H1 (cell line): ENCODE data around the gene PLLP. TPM values are rescaled to one million over a fixed set of nuclear protein-coding genes. Genes with fewer than 3 reads are reported as not detected.

Source experiments
- CTCF ChIA-PET: fragments of 300-600 bp; sonication (Branson Sonifier 250); formaldehyde crosslinking; loops from one replicate; lab custom pipeline; 2021; ENCODE audit not compliant: partially characterized antibody; lab: Charles Lee
- POLR2A ChIA-PET: fragments of 300-600 bp; sonication (Branson Sonifier 250); formaldehyde crosslinking; loops from one replicate; lab custom pipeline; 2021; ENCODE audit warnings: inconsistent platforms; ENCODE audit not compliant: partially characterized antibody; lab: Charles Lee
- DNase-seq, 2 experiments: peaks; one replicate each; pipeline versions ENCODE4 v3.0.0 to v3.0.0-alpha.2; 2010 to 2022; ENCODE audit warnings: low spot score in 2 of 2, low read depth in 1 of 2, mixed read lengths in 1 of 2
- FAIRE-seq: peaks from 2 replicates; lab custom pipeline; 2011; peaks lifted over from hg19 to GRCh38; lab: Jason Lieb, UNC
- H2AFZ ChIP-seq: 2 replicates; pipeline ENCODE4 v1.8.1; 2012; ENCODE audit warnings: low read length, inconsistent platforms
- H2AK5ac ChIP-seq: 2 replicates; pipeline ENCODE4 v1.6.1; 2013; ENCODE audit warnings: low read depth, low read length
- H2BK120ac ChIP-seq: replicated peaks from 2 replicates; pipeline ENCODE3; 2013; ENCODE audit warnings: low read depth, low read length, inconsistent platforms
- H2BK12ac ChIP-seq: 2 replicates; pipeline ENCODE4 v1.6.1; 2013; ENCODE audit warnings: low read depth, low read length
- H2BK15ac ChIP-seq: 2 replicates; pipeline ENCODE4 v1.6.1; 2013; ENCODE audit warnings: low read length
- H2BK20ac ChIP-seq: 2 replicates; pipeline ENCODE4 v1.6.1; 2013; ENCODE audit warnings: low read length
- H2BK5ac ChIP-seq: 2 replicates; pipeline ENCODE4 v1.6.1; 2013; ENCODE audit warnings: low read depth, low read length
- H3K14ac ChIP-seq: 2 replicates; pipeline ENCODE4 v1.6.1; 2013; ENCODE audit warnings: inconsistent platforms; ENCODE audit not compliant: insufficient read length
- H3K18ac ChIP-seq: 2 replicates; pipeline ENCODE4 v1.6.1; 2013; ENCODE audit warnings: low read length; ENCODE audit errors: extremely low read depth
- H3K23ac ChIP-seq: 2 replicates; pipeline ENCODE4 v1.6.1; 2013; ENCODE audit warnings: inconsistent platforms; ENCODE audit not compliant: insufficient read length
- H3K23me2 ChIP-seq: 2 replicates; pipeline ENCODE4 v1.6.1; 2013; ENCODE audit warnings: low read depth, low read length
- H3K27ac ChIP-seq: 2 replicates; pipeline ENCODE4 v1.6.1; 2011; ENCODE audit warnings: low read depth, low read length, inconsistent platforms
- H3K27me3 ChIP-seq, 4 experiments: replicated peaks in 1 of 4; 1 replicate in 1 of 4; 2 replicates in 3 of 4; pipeline versions ENCODE4 v1.6.1 to v1.8.1; 2011 to 2013; ENCODE audit warnings: low read length in 3 of 4, mild to moderate bottlenecking in 3 of 4, inconsistent platforms in 2 of 4, mixed read lengths in 2 of 4, moderate library complexity in 1 of 4; ENCODE audit not compliant: control insufficient read depth in 3 of 4, insufficient read depth in 3 of 4; ENCODE audit errors: extremely low read depth in 1 of 4
- H3K36me3 ChIP-seq, 4 experiments: 2 replicates each; pipeline versions ENCODE4 v1.6.1 to v1.8.1; 2011 to 2013; ENCODE audit warnings: mild to moderate bottlenecking in 4 of 4, low read length in 3 of 4, moderate library complexity in 2 of 4, control low read depth in 1 of 4, inconsistent platforms in 1 of 4; ENCODE audit not compliant: insufficient read depth in 4 of 4, control insufficient read depth in 2 of 4
- H3K4ac ChIP-seq: replicated peaks from 2 replicates; pipeline ENCODE3; 2013; ENCODE audit warnings: low read length, low read depth, mixed read lengths, inconsistent platforms; ENCODE audit not compliant: insufficient read length
- H3K4me1 ChIP-seq, 4 experiments: replicated peaks in 1 of 4; 1 replicate in 1 of 4; 2 replicates in 3 of 4; pipeline versions ENCODE4 v1.6.1 to v1.8.1; 2011 to 2013; ENCODE audit warnings: low read length in 3 of 4, inconsistent platforms in 2 of 4, mixed read lengths in 1 of 4; ENCODE audit not compliant: insufficient read depth in 4 of 4, control insufficient read depth in 3 of 4
- H3K4me2 ChIP-seq, 2 experiments: 2 replicates each; pipeline versions ENCODE4 v1.6.1 to v1.8.1; 2011 to 2013; ENCODE audit warnings: low read depth in 2 of 2, low read length in 2 of 2, control low read depth in 1 of 2, inconsistent platforms in 1 of 2, mild to moderate bottlenecking in 1 of 2; ENCODE audit not compliant: insufficient read depth in 1 of 2
- H3K4me3 ChIP-seq, 4 experiments: fragments of 200-600, 300-600 bp in 1 of 4; sonication (generic), shearing (Covaris generic), sonication (Bioruptor Twin) in 1 of 4; 2 replicates each; pipeline versions ENCODE4 v1.5.1 to v1.8.1; 2011 to 2016; ENCODE audit warnings: low read length in 4 of 4, low read depth in 3 of 4, control low read depth in 2 of 4, inconsistent platforms in 2 of 4, mild to moderate bottlenecking in 2 of 4, mixed read lengths in 1 of 4, moderate library complexity in 1 of 4; ENCODE audit not compliant: insufficient read depth in 2 of 4; ENCODE audit errors: extremely low read depth in 1 of 4
- H3K56ac ChIP-seq: replicated peaks from 2 replicates; pipeline ENCODE3; 2013; ENCODE audit warnings: low read depth, mild to moderate bottlenecking, mixed read lengths, low read length, inconsistent platforms; ENCODE audit not compliant: insufficient read length
- H3K79me1 ChIP-seq: 2 replicates; pipeline ENCODE4 v1.6.1; 2013; ENCODE audit warnings: low read depth, low read length, control low read depth
- H3K79me2 ChIP-seq, 2 experiments: 2 replicates each; pipeline versions ENCODE4 v1.6.1 to v1.8.1; 2012 to 2013; ENCODE audit warnings: low read length in 2 of 2, mild to moderate bottlenecking in 2 of 2, inconsistent platforms in 1 of 2; ENCODE audit not compliant: insufficient read depth in 2 of 2, control insufficient read depth in 1 of 2
- H3K9ac ChIP-seq, 4 experiments: replicated peaks in 1 of 4; 1 replicate in 1 of 4; 2 replicates in 3 of 4; pipeline versions ENCODE4 v1.6.1 to v1.8.1; 2011 to 2013; ENCODE audit warnings: low read depth in 3 of 4, low read length in 3 of 4, control low read depth in 2 of 4, mild to moderate bottlenecking in 2 of 4, moderate library complexity in 2 of 4, inconsistent platforms in 1 of 4; ENCODE audit errors: extremely low read depth in 1 of 4
- H3K9me3 ChIP-seq, 2 experiments: 2 replicates each; pipeline versions ENCODE4 v1.6.1 to v1.8.1; 2012 to 2013; ENCODE audit warnings: mild to moderate bottlenecking in 2 of 2, moderate library complexity in 2 of 2, control low read depth in 1 of 2, inconsistent platforms in 1 of 2, low read depth in 1 of 2, low read length in 1 of 2, mixed read lengths in 1 of 2; ENCODE audit not compliant: insufficient read depth in 2 of 2
- H4K20me1 ChIP-seq, 2 experiments: replicated peaks in 1 of 2; 2 replicates each; pipeline versions ENCODE3 to v1.8.1; 2011 to 2013; ENCODE audit warnings: inconsistent platforms in 2 of 2, low read length in 2 of 2, mild to moderate bottlenecking in 1 of 2; ENCODE audit not compliant: insufficient read depth in 2 of 2, control insufficient read depth in 1 of 2
- H4K5ac ChIP-seq: 2 replicates; pipeline ENCODE4 v1.6.1; 2013; ENCODE audit warnings: low read length, low read depth, mixed read lengths, inconsistent platforms; ENCODE audit not compliant: insufficient read length
- H4K8ac ChIP-seq: 2 replicates; pipeline ENCODE4 v1.8.0; 2013; ENCODE audit warnings: mild to moderate bottlenecking, moderate library complexity, low read length, inconsistent platforms; ENCODE audit not compliant: insufficient read depth; ENCODE audit errors: extremely low read depth
- H4K91ac ChIP-seq: replicated peaks from 2 replicates; pipeline ENCODE3; 2013; ENCODE audit warnings: low read length, mixed read lengths, inconsistent platforms; ENCODE audit not compliant: insufficient read length
- BCL11A ChIP-seq, 2 experiments: IDR thresholded peaks; one replicate each; pipeline ENCODE4 v1.6.1; 2011; ENCODE audit warnings: low read depth in 2 of 2, low read length in 2 of 2, mild to moderate bottlenecking in 2 of 2
- CBX5 ChIP-seq: fragments of 300-800, 300-1000 bp; sonication (generic); IDR thresholded peaks from 2 replicates; pipeline ENCODE4 v1.7.1; 2016; ENCODE audit warnings: antibody characterized with exemption, low read length, low read depth
- HDAC2 ChIP-seq, 2 experiments: fragments of 300-600 bp in 1 of 2; sonication (generic) in 1 of 2; IDR thresholded peaks; 2 replicates each; pipeline ENCODE4 v1.6.1; 2011 to 2012; ENCODE audit warnings: low read depth in 2 of 2, low read length in 2 of 2, mild to moderate bottlenecking in 2 of 2, moderate library complexity in 2 of 2, borderline replicate concordance in 1 of 2, inconsistent platforms in 1 of 2
- HDAC6 ChIP-seq: IDR thresholded peaks from one replicate; pipeline ENCODE4 v1.7.1; 2012; ENCODE audit warnings: low read depth, mild to moderate bottlenecking, inconsistent platforms, low read length, moderate library complexity
- NANOG ChIP-seq: IDR thresholded peaks from 2 replicates; pipeline ENCODE4 v1.6.1; 2011; ENCODE audit warnings: low read length, low read depth, mild to moderate bottlenecking, inconsistent platforms; ENCODE audit not compliant: insufficient read depth, poor library complexity, severe bottlenecking
- POLR2AphosphoS5 ChIP-seq: IDR thresholded peaks from 2 replicates; pipeline ENCODE4 v1.6.1; 2011; ENCODE audit warnings: low read depth, low read length
- RXRA ChIP-seq: IDR thresholded peaks from 2 replicates; pipeline ENCODE4 v1.6.1; 2011; ENCODE audit warnings: low read depth, mild to moderate bottlenecking, low read length, moderate library complexity; ENCODE audit not compliant: insufficient read depth
- SIN3A ChIP-seq, 2 experiments: IDR thresholded peaks in 1 of 2; conservative IDR thresholded peaks in 1 of 2; 2 replicates each; pipeline ENCODE4 v1.6.1; 2011 to 2012; ENCODE audit warnings: low read length in 2 of 2, improper control_type of control experiment in 1 of 2, low read depth in 1 of 2, mild to moderate bottlenecking in 1 of 2
- WGBS, 2 experiments: shearing (Covaris generic) in 1 of 2; methylation state at CpG; one replicate each; pipeline versions ENCODE4 v1.1.6 to v1.1.7; 2013 to 2015; ENCODE audit warnings: low lambda C conversion rate in 2 of 2, mixed read lengths in 2 of 2, inconsistent platforms in 1 of 2, low coverage in 1 of 2, missing lambda C conversion rate in 1 of 2; ENCODE audit not compliant: insufficient replicate concordance in 2 of 2, insufficient coverage in 1 of 2, insufficient read length in 1 of 2; ENCODE audit errors: extremely low coverage in 1 of 2, missing lambda C conversion rate in 1 of 2; 5-methylcytosine and 5-hydroxymethylcytosine counted together
- polyA plus RNA-seq, 7 experiments: library from polyadenylated mRNA; depleted of rRNA in 3 of 7; stranded (reverse) in 5 of 7; unstranded in 2 of 7; fragments of >200 nt in 5 of 7; fragments of 200-250 nt in 2 of 7; gene quantifications; 1 replicate in 5 of 7; 2 replicates in 1 of 7; 4 replicates in 1 of 7; pipeline versions ENCODE4 v1.2.1 to v1.2.3, GENCODE V29; 2011 to 2013; ENCODE audit warnings: missing spikeins in 2 of 7, mixed read lengths in 2 of 7
- total RNA-seq: library from RNA; stranded (reverse); fragmentation: NEBNext Ultra II Directional; extraction: Animal tissue kit (Norgen Biotek cat#: 25700); gene quantifications from 2 replicates; pipeline ENCODE4 v1.2.1, GENCODE V29; 2021

PLLP gene
- total and polyA plus RNA-seq, 2 of the 8 experiments (the other 6 are each of a cell fraction or from before 2014, with no cell fraction given): 2.9 to 10.6 TPM

DNA sequence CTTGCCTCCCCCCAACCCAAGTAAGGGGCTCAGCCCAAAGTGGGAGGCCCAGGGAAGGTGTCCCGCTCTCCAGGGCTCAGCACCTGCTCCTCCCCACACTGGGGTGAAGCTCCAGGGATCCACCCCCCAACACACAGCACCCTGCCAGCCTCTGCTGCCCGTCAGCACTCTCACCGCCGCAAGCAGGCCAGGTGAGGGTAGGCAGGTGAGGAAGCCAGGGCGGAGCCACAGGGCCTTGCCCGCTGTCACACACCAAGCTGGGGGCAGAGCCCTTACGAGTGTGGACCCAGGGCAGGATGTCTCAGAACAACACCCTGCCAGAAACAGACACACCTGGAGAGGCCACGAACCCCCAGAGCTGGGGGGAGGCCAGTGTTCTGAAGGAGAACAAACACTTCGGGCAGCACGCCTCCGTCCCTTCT lies 19.5 kb downstream of the PLLP start:
- H2BK5ac ChIP-seq: no peak overlapping the region
- H2BK120ac ChIP-seq: no peak overlapping the region
- H2AK5ac ChIP-seq: 0 out of 2 replicates have a peak overlapping the region, but pooled peaks have one; percentile 24
- H3K79me2 ChIP-seq: no peaks in the 10 kb centered on the region
- H3K4me2 ChIP-seq: no peak overlapping the region
- H3K27me3 ChIP-seq: no peaks in the 10 kb centered on the region
- no peak overlapping the region for H2BK20ac ChIP-seq
- no peak overlapping the region for H2BK15ac ChIP-seq
- H3K36me3 ChIP-seq: no peaks in the 10 kb centered on the region
- 0 out of 2 replicates have a peak, but pooled peaks cover 2% of the 10 kb centered on the region for H3K23me2 ChIP-seq
- H2BK12ac ChIP-seq: peak overlapping the region; percentile 60; the same call in 1 of the 2 replicates
- H3K79me1 ChIP-seq: no peaks in the 10 kb centered on the region
- no peak for TF ChIP-seq NANOG
- no peak for TF ChIP-seq POLR2AphosphoS5
- TF ChIP-seq HDAC6: no peak
- no peak for TF ChIP-seq SIN3A (conservative IDR thresholded peaks at IDR 0.05 in 1 of 2, IDR thresholded peaks at IDR 0.05 in 1 of 2; ENCODE audit: low read depth in 1 of 2, low read length in 2 of 2)
- TF ChIP-seq BCL11A (IDR thresholded peaks at IDR 0.05; ENCODE audit: low read depth in 2 of 2, low read length in 2 of 2): no peak
- no peak for TF ChIP-seq RXRA
- no peak for TF ChIP-seq HDAC2 (IDR thresholded peaks at IDR 0.05; ENCODE audit: borderline replicate concordance in 1 of 2, low read depth in 2 of 2, low read length in 2 of 2)
- no peak for TF ChIP-seq CBX5
- H3K4me3 ChIP-seq: no peak overlapping the region
- no peak overlapping the region for H3K56ac ChIP-seq
- FAIRE-seq (no peak), DNase-seq (no peak)
- no peak overlapping the region for H4K91ac ChIP-seq
- H3K14ac ChIP-seq: no peak overlapping the region
- no peak overlapping the region for H3K27ac ChIP-seq
- H3K18ac ChIP-seq: no peak overlapping the region
- CTCF ChIA-PET: no interaction called here
- no peak overlapping the region for H2AFZ ChIP-seq
- peaks cover 3 to 11% (median 6%) of the 10 kb centered on the region in 4 experiments for H3K4me1 ChIP-seq
- POLR2A ChIA-PET: no interaction called here
- no peaks in the 10 kb centered on the region for H4K20me1 ChIP-seq
- no peak overlapping the region for H4K8ac ChIP-seq
- no peaks in the 10 kb centered on the region for H3K9me3 ChIP-seq
- H3K4ac ChIP-seq: no peak overlapping the region
- no peak overlapping the region for H4K5ac ChIP-seq
- no peak overlapping the region for H3K23ac ChIP-seq
- 91% methylated on average over 11 of the region's 11 CpGs; no CpG with 5 or more reads in 1 of the 2 experiments for WGBS, 2 experiments
- H3K9ac ChIP-seq: no peak overlapping the region
